GM12801 (cell line): ENCODE measurements around the gene LZTS3.

Experiments used
- TF ChIP-seq, protein P1 (sequence below): IDR thresholded peaks from one replicate; pipeline ENCODE4 v1.5.1; 2011; ENCODE audit warnings: control low read depth; ENCODE audit not compliant: insufficient read length; ENCODE audit errors: extremely low read depth

LZTS3 gene

DNA sequence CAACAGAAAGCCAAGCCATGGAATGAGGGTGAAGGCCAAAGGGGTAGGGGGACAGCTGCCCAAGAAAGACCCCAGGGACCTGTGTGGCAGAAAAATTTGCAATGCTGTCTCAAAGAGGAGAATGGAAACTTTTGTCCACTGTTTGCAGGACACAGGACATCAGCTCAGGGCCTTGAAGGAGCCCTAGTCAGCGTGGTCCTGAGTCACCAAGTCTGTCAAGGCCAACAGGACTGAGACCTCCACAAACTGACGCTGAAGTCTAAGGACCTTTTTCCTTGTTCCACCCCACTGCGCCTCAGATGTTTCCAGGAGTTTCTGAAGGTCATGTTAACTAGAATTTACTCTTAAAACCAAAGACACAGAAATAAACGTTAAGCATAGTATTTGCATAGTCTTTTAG, 57.0 kb downstream of the LZTS3 start:
- TF ChIP-seq, protein P1, sequence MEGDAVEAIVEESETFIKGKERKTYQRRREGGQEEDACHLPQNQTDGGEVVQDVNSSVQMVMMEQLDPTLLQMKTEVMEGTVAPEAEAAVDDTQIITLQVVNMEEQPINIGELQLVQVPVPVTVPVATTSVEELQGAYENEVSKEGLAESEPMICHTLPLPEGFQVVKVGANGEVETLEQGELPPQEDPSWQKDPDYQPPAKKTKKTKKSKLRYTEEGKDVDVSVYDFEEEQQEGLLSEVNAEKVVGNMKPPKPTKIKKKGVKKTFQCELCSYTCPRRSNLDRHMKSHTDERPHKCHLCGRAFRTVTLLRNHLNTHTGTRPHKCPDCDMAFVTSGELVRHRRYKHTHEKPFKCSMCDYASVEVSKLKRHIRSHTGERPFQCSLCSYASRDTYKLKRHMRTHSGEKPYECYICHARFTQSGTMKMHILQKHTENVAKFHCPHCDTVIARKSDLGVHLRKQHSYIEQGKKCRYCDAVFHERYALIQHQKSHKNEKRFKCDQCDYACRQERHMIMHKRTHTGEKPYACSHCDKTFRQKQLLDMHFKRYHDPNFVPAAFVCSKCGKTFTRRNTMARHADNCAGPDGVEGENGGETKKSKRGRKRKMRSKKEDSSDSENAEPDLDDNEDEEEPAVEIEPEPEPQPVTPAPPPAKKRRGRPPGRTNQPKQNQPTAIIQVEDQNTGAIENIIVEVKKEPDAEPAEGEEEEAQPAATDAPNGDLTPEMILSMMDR = no peak

DNA sequence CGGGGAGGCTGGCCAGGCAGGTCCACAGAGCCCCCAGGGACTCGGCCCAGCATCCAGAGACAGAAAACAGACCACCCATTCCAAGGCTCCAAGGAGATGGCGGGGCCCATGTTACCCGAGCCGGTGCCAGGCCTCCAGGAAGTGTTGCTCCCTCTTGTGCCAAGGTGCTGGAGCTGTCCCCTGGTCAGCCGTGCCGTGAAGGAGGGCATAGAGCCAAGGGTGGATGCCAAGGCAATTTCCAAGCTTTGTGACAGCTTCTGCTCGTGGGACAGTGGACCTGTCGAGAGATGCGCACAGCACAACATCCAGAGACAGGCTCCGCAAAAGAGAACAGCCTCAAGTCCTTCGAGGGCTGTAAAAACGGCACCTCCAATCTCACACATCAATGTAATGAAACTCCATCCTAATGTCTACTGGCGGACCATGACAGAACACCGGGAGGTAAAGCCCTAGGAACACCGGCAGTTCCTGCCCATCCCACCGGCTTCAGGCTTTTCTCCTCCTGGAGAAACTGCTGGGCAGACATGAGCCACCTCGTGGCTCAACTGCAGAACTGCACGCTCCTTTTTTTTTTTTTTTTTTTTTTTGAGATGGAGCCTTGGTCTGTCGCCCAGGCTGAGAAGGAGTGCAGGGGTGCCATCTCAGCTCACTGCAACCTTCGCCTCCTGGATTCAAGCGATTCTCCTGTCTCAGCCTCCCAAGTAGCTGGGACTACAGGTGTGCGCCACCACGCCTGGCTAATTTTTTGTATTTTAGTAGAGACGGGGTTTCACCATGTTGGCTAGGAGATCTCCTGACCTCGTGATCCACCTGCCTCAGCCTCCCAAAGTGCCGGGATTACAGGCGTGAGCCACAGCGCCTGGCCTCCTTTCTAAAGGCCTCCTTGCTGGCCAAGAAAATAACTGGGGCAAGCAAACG, 57.9 kb downstream of the LZTS3 start:
- TF ChIP-seq, protein P1 = no peak
